Measurements from ENCODE around the gene PALLD. TPM values are rescaled to one million over a fixed set of nuclear protein-coding genes. Genes with fewer than 3 reads are reported as not detected.
"Not testable (repeated sequence)": the region's sequence is repeated elsewhere in the genome, so short reads cannot be mapped to it uniquely, and the experiment has no call there.

PALLD gene
- total and polyA plus RNA-seq, 9 donors, result 86.1 to 155 (median 146) TPM

GRCh38 chr4:168507178-168507815 is 10.4 kb downstream of the PALLD start:
- Histone ChIP-seq H3K9me3 (replicated peaks; ENCODE audit: control insufficient read depth, low read depth, low read length) (no peaks in the 10 kb centered on the region), H3K27me3 (ENCODE audit: control insufficient read depth, insufficient read depth, low read length) (no peaks in the 10 kb centered on the region), H3K27ac (ENCODE audit: low read length) (no peak overlapping the region), H3K4me3 (ENCODE audit: low read length) (no peak overlapping the region), H3K4me1 (ENCODE audit: control insufficient read depth, insufficient read depth, low read length) (peaks cover 7% of the 10 kb centered on the region), H3K36me3 (ENCODE audit: control insufficient read depth, insufficient read depth, low read length) (no peaks in the 10 kb centered on the region)
- 62% methylated on average over 7 of the region's 7 CpGs for WGBS (ENCODE audit: insufficient coverage)
- DNase-seq, result no peak

- Histone ChIP-seq H3K9me3 (replicated peaks; ENCODE audit: control insufficient read depth, low read depth, low read length) (no peaks in the 10 kb centered on the region), H3K4me1 (ENCODE audit: control insufficient read depth, insufficient read depth, low read length) (peaks cover 4% of the 10 kb centered on the region), H3K27ac (ENCODE audit: low read length) (no peak overlapping the region), H3K4me3 (ENCODE audit: low read length) (no peak overlapping the region), H3K27me3 (ENCODE audit: control insufficient read depth, insufficient read depth, low read length) (no peaks in the 10 kb centered on the region), H3K36me3 (ENCODE audit: control insufficient read depth, insufficient read depth, low read length) (no peaks in the 10 kb centered on the region)
- no peak for DNase-seq
- WGBS (ENCODE audit: insufficient coverage), result 80% methylated on average over 1 of the region's 3 CpGs
These were observed 11.8 kb downstream of the PALLD start for GRCh38 chr4:168508683-168509082.

- Histone ChIP-seq H3K27me3 (ENCODE audit: control insufficient read depth, insufficient read depth, low read length) (no peaks in the 10 kb centered on the region), H3K4me3 (ENCODE audit: low read length) (no peak overlapping the region), H3K27ac (ENCODE audit: low read length) (no peak overlapping the region), H3K36me3 (ENCODE audit: control insufficient read depth, insufficient read depth, low read length) (no peaks in the 10 kb centered on the region), H3K4me1 (ENCODE audit: control insufficient read depth, insufficient read depth, low read length) (peaks cover 4% of the 10 kb centered on the region), H3K9me3 (replicated peaks; ENCODE audit: control insufficient read depth, low read depth, low read length) (no peaks in the 10 kb centered on the region)
- WGBS (ENCODE audit: insufficient coverage), result no CpG with 5 or more reads among the region's 4 CpGs
- DNase-seq, result no peak
These were observed 12.9 kb downstream of the PALLD start for GRCh38 chr4:168509786-168510185.

GRCh38 chr4:168511780-168512489 is 15.1 kb downstream of the PALLD start:
- H3K27ac ChIP-seq (ENCODE audit: low read length), result no peak overlapping the region

GRCh38 chr4:168513826-168514225 is 17.0 kb downstream of the PALLD start:
- not testable (repeated sequence) for H3K36me3 ChIP-seq (ENCODE audit: control insufficient read depth, insufficient read depth, low read length); H3K4me3 ChIP-seq (ENCODE audit: low read length); H3K27ac ChIP-seq (ENCODE audit: low read length); H3K9me3 ChIP-seq (replicated peaks; ENCODE audit: control insufficient read depth, low read depth, low read length); DNase-seq; H3K4me1 ChIP-seq (ENCODE audit: control insufficient read depth, insufficient read depth, low read length); H3K27me3 ChIP-seq (ENCODE audit: control insufficient read depth, insufficient read depth, low read length)
- no CpG with 5 or more reads among the region's 3 CpGs for WGBS (ENCODE audit: insufficient coverage)

More at GRCh38 chr4:168511780-168512489, 15.1 kb downstream of the PALLD start:
- Histone ChIP-seq H3K9me3 (replicated peaks; ENCODE audit: control insufficient read depth, low read depth, low read length) (no peaks in the 10 kb centered on the region), H3K4me1 (ENCODE audit: control insufficient read depth, insufficient read depth, low read length) (peaks cover 8% of the 10 kb centered on the region), H3K4me3 (ENCODE audit: low read length) (no peak overlapping the region), H3K27me3 (ENCODE audit: control insufficient read depth, insufficient read depth, low read length) (no peaks in the 10 kb centered on the region), H3K36me3 (ENCODE audit: control insufficient read depth, insufficient read depth, low read length) (peaks cover 4% of the 10 kb centered on the region)
- WGBS (ENCODE audit: insufficient coverage), result 76% methylated on average over 8 of the region's 13 CpGs
- DNase-seq, result no peak

GRCh38 chr4:168514249-168514852 is 17.5 kb downstream of the PALLD start:
- peak; percentile 76 for DNase-seq
- Histone ChIP-seq H3K27ac (ENCODE audit: low read length) (no peak overlapping the region), H3K36me3 (ENCODE audit: control insufficient read depth, insufficient read depth, low read length) (peaks cover 4% of the 10 kb centered on the region), H3K4me3 (ENCODE audit: low read length) (no peak overlapping the region), H3K9me3 (replicated peaks; ENCODE audit: control insufficient read depth, low read depth, low read length) (no peaks in the 10 kb centered on the region), H3K4me1 (ENCODE audit: control insufficient read depth, insufficient read depth, low read length) (peaks cover 8% of the 10 kb centered on the region), H3K27me3 (ENCODE audit: control insufficient read depth, insufficient read depth, low read length) (no peaks in the 10 kb centered on the region)
- no CpG with 5 or more reads among the region's 3 CpGs for WGBS (ENCODE audit: insufficient coverage)

- H3K36me3 ChIP-seq (ENCODE audit: control insufficient read depth, insufficient read depth, low read length), result peaks cover 4% of the 10 kb centered on the region
- H3K27ac ChIP-seq (ENCODE audit: low read length), result no peak overlapping the region
- H3K4me3 ChIP-seq (ENCODE audit: low read length), result no peak overlapping the region
- no peak for DNase-seq
- H3K9me3 ChIP-seq (replicated peaks; ENCODE audit: control insufficient read depth, low read depth, low read length), result no peaks in the 10 kb centered on the region
- peaks cover 8% of the 10 kb centered on the region for H3K4me1 ChIP-seq (ENCODE audit: control insufficient read depth, insufficient read depth, low read length)
- WGBS (ENCODE audit: insufficient coverage), result 81% methylated on average over 5 of the region's 5 CpGs
- H3K27me3 ChIP-seq (ENCODE audit: control insufficient read depth, insufficient read depth, low read length), result no peaks in the 10 kb centered on the region
These were observed 18.6 kb downstream of the PALLD start for GRCh38 chr4:168515222-168516011.

GRCh38 chr4:168516841-168517240 is 20.0 kb downstream of the PALLD start:
- Histone ChIP-seq H3K9me3 (replicated peaks; ENCODE audit: control insufficient read depth, low read depth, low read length) (no peaks in the 10 kb centered on the region), H3K4me3 (ENCODE audit: low read length) (no peak overlapping the region), H3K4me1 (ENCODE audit: control insufficient read depth, insufficient read depth, low read length) (peaks cover 4% of the 10 kb centered on the region), H3K27me3 (ENCODE audit: control insufficient read depth, insufficient read depth, low read length) (no peaks in the 10 kb centered on the region), H3K36me3 (ENCODE audit: control insufficient read depth, insufficient read depth, low read length) (peaks cover 4% of the 10 kb centered on the region), H3K27ac (ENCODE audit: low read length) (no peak overlapping the region)
- WGBS (ENCODE audit: insufficient coverage), result no CpG with 5 or more reads among the region's 2 CpGs
- no peak for DNase-seq

GRCh38 chr4:168519576-168519975 is 22.7 kb downstream of the PALLD start:
- no peak overlapping the region for H3K4me3 ChIP-seq (ENCODE audit: low read length)
- H3K27ac ChIP-seq (ENCODE audit: low read length), result no peak overlapping the region
- H3K36me3 ChIP-seq (ENCODE audit: control insufficient read depth, insufficient read depth, low read length), result peaks cover 4% of the 10 kb centered on the region
- H3K4me1 ChIP-seq (ENCODE audit: control insufficient read depth, insufficient read depth, low read length), result peaks cover 4% of the 10 kb centered on the region
- no peaks in the 10 kb centered on the region for H3K9me3 ChIP-seq (replicated peaks; ENCODE audit: control insufficient read depth, low read depth, low read length)
- no CpG with 5 or more reads among the region's 1 CpG for WGBS (ENCODE audit: insufficient coverage)
- no peak for DNase-seq
- H3K27me3 ChIP-seq (ENCODE audit: control insufficient read depth, insufficient read depth, low read length), result no peaks in the 10 kb centered on the region

GRCh38 chr4:168521721-168522120 is 24.9 kb downstream of the PALLD start:
- peak; percentile 62 for DNase-seq
- Histone ChIP-seq H3K27ac (ENCODE audit: low read length) (peak overlapping the region; percentile 39), H3K4me3 (ENCODE audit: low read length) (no peak overlapping the region), H3K36me3 (ENCODE audit: control insufficient read depth, insufficient read depth, low read length) (no peaks in the 10 kb centered on the region), H3K27me3 (ENCODE audit: control insufficient read depth, insufficient read depth, low read length) (no peaks in the 10 kb centered on the region), H3K4me1 (ENCODE audit: control insufficient read depth, insufficient read depth, low read length) (no peaks in the 10 kb centered on the region), H3K9me3 (replicated peaks; ENCODE audit: control insufficient read depth, low read depth, low read length) (no peaks in the 10 kb centered on the region)
- no CpG with 5 or more reads among the region's 2 CpGs for WGBS (ENCODE audit: insufficient coverage)
